ENCODE measurements around the gene UBE3B.

Gene UBE3B

DNA sequence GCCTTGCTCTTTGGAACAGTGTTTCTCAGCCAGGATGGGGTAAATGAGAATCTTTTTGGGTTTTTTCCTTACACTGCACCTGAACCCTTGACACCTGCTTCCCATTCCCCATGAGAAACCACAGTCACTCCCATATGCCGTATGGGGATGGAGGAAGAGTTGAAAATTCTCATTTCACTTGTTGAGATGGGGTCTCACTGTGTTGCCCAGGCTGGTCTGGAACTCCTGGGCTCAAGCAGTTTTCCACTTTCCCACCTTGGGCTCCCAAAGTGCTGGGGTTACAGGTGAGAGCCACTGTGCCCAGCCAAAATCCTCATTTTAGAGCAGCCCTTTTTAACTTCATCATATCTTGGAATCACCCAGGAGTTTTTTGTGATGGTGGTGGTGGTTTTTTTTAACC lies 99.9 kb downstream of the UBE3B start:
- Histone ChIP-seq H3K36me3 (ENCODE audit: control insufficient read depth in 1 of 2, insufficient read depth in 2 of 2, low read depth in 1 of 2, low read length in 2 of 2) (peaks cover 45 to 60% of the 10 kb centered on the region in 2 experiments), H3K9ac (ENCODE audit: low read length) (no peak overlapping the region), H2BK15ac (ENCODE audit: low read depth, poor library complexity, severe bottlenecking) (no peak overlapping the region), H4K91ac (ENCODE audit: low read length) (no peak overlapping the region), H4K8ac (ENCODE audit: low read length) (no peak overlapping the region), H3K4ac (ENCODE audit: low read depth in 1 of 2, low read length in 2 of 2) (no peak overlapping the region), H3K4me3 (ENCODE audit: insufficient read depth in 1 of 2, low read depth in 1 of 2, low read length in 2 of 2) (no peak overlapping the region), H3K27ac (ENCODE audit: low read length, poor library complexity, severe bottlenecking) (no peak overlapping the region), H2BK120ac (ENCODE audit: low read depth, low read length) (no peak overlapping the region), H2AK5ac (ENCODE audit: low read length, severe bottlenecking) (no peak overlapping the region), H2AFZ (ENCODE audit: low read depth, low read length) (no peak overlapping the region), H3K4me2 (ENCODE audit: low read length, poor library complexity, severe bottlenecking) (no peak overlapping the region), H3K18ac (ENCODE audit: low read depth in 1 of 2, low read length in 2 of 2) (no peak overlapping the region), H3K23ac (ENCODE audit: low read length in 2 of 2) (no peak overlapping the region), H3K79me1 (replicated peaks; ENCODE audit: low read length, poor library complexity, severe bottlenecking) (peaks cover 26% of the 10 kb centered on the region), H3K14ac (ENCODE audit: low read length in 2 of 2) (no peak overlapping the region), H3K9me3 (ENCODE audit: control insufficient read depth, low read length) (no peaks in the 10 kb centered on the region), H3K4me1 (ENCODE audit: control insufficient read depth, insufficient read depth, low read depth, low read length) (peaks cover 6% of the 10 kb centered on the region), H3K27me3 (ENCODE audit: control insufficient read depth in 1 of 2, insufficient read depth in 1 of 2, low read length in 2 of 2) (no peaks in the 10 kb centered on the region), H2BK12ac (ENCODE audit: low read length in 2 of 2) (no peak overlapping the region), H2BK5ac (ENCODE audit: low read depth, low read length, poor library complexity, severe bottlenecking) (no peak overlapping the region)
- 100% methylated on average over 1 of the region's 1 CpG for WGBS
- no peak for DNase-seq

DNA sequence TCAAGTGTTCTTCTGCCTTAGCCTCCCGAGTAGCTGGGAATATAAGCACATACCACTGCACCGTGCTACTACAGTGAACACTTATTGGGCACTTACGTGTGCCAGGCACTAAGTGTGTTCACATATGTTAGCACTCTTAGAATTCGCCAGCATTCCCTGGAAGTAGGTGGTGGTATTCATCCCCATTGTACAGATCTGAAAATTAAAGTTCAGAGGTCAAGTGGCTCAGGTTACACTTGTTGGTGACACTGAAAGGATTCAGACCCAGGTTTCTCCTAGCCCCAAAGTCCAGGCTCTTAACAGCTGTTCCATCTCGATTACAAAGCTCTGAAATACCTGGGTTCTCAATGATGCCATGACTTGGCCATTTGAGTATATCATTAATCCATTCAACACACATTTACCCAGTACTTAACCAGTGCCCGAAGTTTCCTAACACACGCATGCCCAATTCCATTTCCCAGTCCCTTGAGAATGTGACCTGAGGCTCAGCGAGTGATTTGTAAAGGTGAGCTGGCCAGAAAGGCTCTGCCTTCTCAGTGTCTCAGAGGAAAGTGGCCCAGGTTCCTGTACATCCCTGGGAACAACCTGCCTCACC lies 101.0 kb downstream of the UBE3B start:
- Histone ChIP-seq H3K36me3 (ENCODE audit: control insufficient read depth in 1 of 2, insufficient read depth in 2 of 2, low read depth in 1 of 2, low read length in 2 of 2) (peaks cover 50 to 60% of the 10 kb centered on the region in 2 experiments), H3K27me3 (ENCODE audit: control insufficient read depth in 1 of 2, insufficient read depth in 1 of 2, low read length in 2 of 2) (no peaks in the 10 kb centered on the region), H3K9me3 (ENCODE audit: control insufficient read depth, low read length) (no peaks in the 10 kb centered on the region), H3K9ac (ENCODE audit: low read length) (no peak overlapping the region), H3K18ac (ENCODE audit: low read depth in 1 of 2, low read length in 2 of 2) (no peak overlapping the region), H4K8ac (ENCODE audit: low read length) (no peak overlapping the region), H2AFZ (ENCODE audit: low read depth, low read length) (no peak overlapping the region), H2BK120ac (ENCODE audit: low read depth, low read length) (no peak overlapping the region), H3K14ac (ENCODE audit: low read length in 2 of 2) (no peak overlapping the region), H2AK5ac (ENCODE audit: low read length, severe bottlenecking) (no peak overlapping the region), H3K4me1 (ENCODE audit: control insufficient read depth, insufficient read depth, low read depth, low read length) (peaks cover 1% of the 10 kb centered on the region), H3K4me2 (ENCODE audit: low read length, poor library complexity, severe bottlenecking) (no peak overlapping the region), H3K23ac (ENCODE audit: low read length in 2 of 2) (no peak overlapping the region), H2BK12ac (ENCODE audit: low read length in 2 of 2) (no peak overlapping the region), H3K4ac (ENCODE audit: low read depth in 1 of 2, low read length in 2 of 2) (no peak overlapping the region), H4K91ac (ENCODE audit: low read length) (no peak overlapping the region), H2BK5ac (ENCODE audit: low read depth, low read length, poor library complexity, severe bottlenecking) (no peak overlapping the region), H3K79me1 (replicated peaks; ENCODE audit: low read length, poor library complexity, severe bottlenecking) (peaks cover 24% of the 10 kb centered on the region), H3K4me3 (ENCODE audit: insufficient read depth in 1 of 2, low read depth in 1 of 2, low read length in 2 of 2) (no peak overlapping the region), H2BK15ac (ENCODE audit: low read depth, poor library complexity, severe bottlenecking) (no peak overlapping the region), H3K27ac (ENCODE audit: low read length, poor library complexity, severe bottlenecking) (no peak overlapping the region)
- DNase-seq = no peak
- WGBS = 97% methylated on average over 8 of the region's 8 CpGs

DNA sequence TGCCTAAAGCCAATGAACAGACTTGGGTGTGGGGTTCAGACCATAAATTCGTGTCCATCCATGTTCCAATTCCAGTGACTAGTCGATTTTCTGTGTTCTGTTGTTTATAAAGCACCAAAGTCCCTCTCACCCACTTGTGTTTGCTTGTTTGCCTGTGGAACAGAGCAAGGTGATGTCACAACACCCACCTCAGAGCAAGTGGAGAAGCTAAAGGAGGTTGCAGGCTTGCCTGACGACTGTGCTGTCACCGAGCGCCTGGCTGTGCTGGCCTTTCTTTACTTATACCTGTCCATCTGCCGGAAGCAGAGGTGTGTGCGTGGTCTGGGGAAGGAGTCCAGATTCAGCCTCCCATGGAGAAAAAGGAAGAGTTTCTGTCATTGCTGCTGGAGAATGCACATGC lies 102.2 kb downstream of the UBE3B start:
- no peak overlapping the region for H3K27ac ChIP-seq (ENCODE audit: low read length, poor library complexity, severe bottlenecking)
- H3K4me1 ChIP-seq (ENCODE audit: control insufficient read depth, insufficient read depth, low read depth, low read length) = peaks cover 1% of the 10 kb centered on the region
- no peak overlapping the region for H4K8ac ChIP-seq (ENCODE audit: low read length)
- no peak overlapping the region for H3K9ac ChIP-seq (ENCODE audit: low read length)
- H3K14ac ChIP-seq (ENCODE audit: low read length in 2 of 2) = no peak overlapping the region
- DNase-seq = no peak
- no peak overlapping the region for H3K18ac ChIP-seq (ENCODE audit: low read depth in 1 of 2, low read length in 2 of 2)
- H2BK12ac ChIP-seq (ENCODE audit: low read length in 2 of 2) = no peak overlapping the region
- H3K4ac ChIP-seq (ENCODE audit: low read depth in 1 of 2, low read length in 2 of 2) = no peak overlapping the region
- no peak overlapping the region for H2BK15ac ChIP-seq (ENCODE audit: low read depth, poor library complexity, severe bottlenecking)
- H3K79me1 ChIP-seq (replicated peaks; ENCODE audit: low read length, poor library complexity, severe bottlenecking) = peaks cover 18% of the 10 kb centered on the region
- H4K91ac ChIP-seq (ENCODE audit: low read length) = no peak overlapping the region
- H2AK5ac ChIP-seq (ENCODE audit: low read length, severe bottlenecking) = no peak overlapping the region
- H3K23ac ChIP-seq (ENCODE audit: low read length in 2 of 2) = peak overlapping the region in 1 of 2 experiments; percentile 64
- WGBS = 92% methylated on average over 7 of the region's 7 CpGs
- no peak overlapping the region for H2BK120ac ChIP-seq (ENCODE audit: low read depth, low read length)
- H3K36me3 ChIP-seq (ENCODE audit: control insufficient read depth in 1 of 2, insufficient read depth in 2 of 2, low read depth in 1 of 2, low read length in 2 of 2) = peaks cover 50 to 70% of the 10 kb centered on the region in 2 experiments
- H3K4me2 ChIP-seq (ENCODE audit: low read length, poor library complexity, severe bottlenecking) = no peak overlapping the region
- no peaks in the 10 kb centered on the region for H3K9me3 ChIP-seq (ENCODE audit: control insufficient read depth, low read length)
- H3K4me3 ChIP-seq (ENCODE audit: insufficient read depth in 1 of 2, low read depth in 1 of 2, low read length in 2 of 2) = no peak overlapping the region
- H2BK5ac ChIP-seq (ENCODE audit: low read depth, low read length, poor library complexity, severe bottlenecking) = no peak overlapping the region
- no peaks in the 10 kb centered on the region for H3K27me3 ChIP-seq (ENCODE audit: control insufficient read depth in 1 of 2, insufficient read depth in 1 of 2, low read length in 2 of 2)
- H2AFZ ChIP-seq (ENCODE audit: low read depth, low read length) = no peak overlapping the region

DNA sequence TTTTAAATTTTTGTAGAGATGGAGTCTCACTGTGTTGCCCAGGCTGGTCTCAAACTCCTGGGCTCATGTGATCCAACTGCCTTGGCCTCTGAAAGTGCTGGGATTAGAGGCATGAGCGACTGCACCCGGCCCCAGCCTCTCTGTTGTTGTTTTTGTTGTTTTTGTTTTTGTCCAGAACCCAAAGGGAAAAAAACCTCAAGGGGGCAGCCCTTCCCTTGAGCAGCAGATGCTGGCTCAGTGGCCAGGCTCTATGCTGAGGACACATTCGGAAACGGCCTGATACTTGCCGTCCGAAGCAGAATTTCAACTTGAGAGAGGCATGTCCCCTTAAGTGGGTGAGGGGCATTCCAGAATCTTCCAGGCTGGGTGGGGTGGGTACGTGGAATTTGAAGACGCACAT lies 102.8 kb downstream of the UBE3B start:
- Histone ChIP-seq H3K27ac (ENCODE audit: low read length, poor library complexity, severe bottlenecking) (no peak overlapping the region), H3K4ac (ENCODE audit: low read depth in 1 of 2, low read length in 2 of 2) (no peak overlapping the region), H2BK5ac (ENCODE audit: low read depth, low read length, poor library complexity, severe bottlenecking) (no peak overlapping the region), H4K91ac (ENCODE audit: low read length) (no peak overlapping the region), H4K8ac (ENCODE audit: low read length) (no peak overlapping the region), H2BK15ac (ENCODE audit: low read depth, poor library complexity, severe bottlenecking) (no peak overlapping the region), H3K4me2 (ENCODE audit: low read length, poor library complexity, severe bottlenecking) (no peak overlapping the region), H2BK12ac (ENCODE audit: low read length in 2 of 2) (no peak overlapping the region), H3K79me1 (replicated peaks; ENCODE audit: low read length, poor library complexity, severe bottlenecking) (peaks cover 15% of the 10 kb centered on the region), H3K9me3 (ENCODE audit: control insufficient read depth, low read length) (no peaks in the 10 kb centered on the region), H3K23ac (ENCODE audit: low read length in 2 of 2) (no peak overlapping the region), H3K14ac (ENCODE audit: low read length in 2 of 2) (no peak overlapping the region), H2AFZ (ENCODE audit: low read depth, low read length) (no peak overlapping the region), H3K36me3 (ENCODE audit: control insufficient read depth in 1 of 2, insufficient read depth in 2 of 2, low read depth in 1 of 2, low read length in 2 of 2) (peaks cover 50 to 70% of the 10 kb centered on the region in 2 experiments), H3K27me3 (ENCODE audit: control insufficient read depth in 1 of 2, insufficient read depth in 1 of 2, low read length in 2 of 2) (no peaks in the 10 kb centered on the region), H3K4me1 (ENCODE audit: control insufficient read depth, insufficient read depth, low read depth, low read length) (no peaks in the 10 kb centered on the region), H3K9ac (ENCODE audit: low read length) (no peak overlapping the region), H2BK120ac (ENCODE audit: low read depth, low read length) (no peak overlapping the region), H2AK5ac (ENCODE audit: low read length, severe bottlenecking) (no peak overlapping the region), H3K18ac (ENCODE audit: low read depth in 1 of 2, low read length in 2 of 2) (no peak overlapping the region), H3K4me3 (ENCODE audit: insufficient read depth in 1 of 2, low read depth in 1 of 2, low read length in 2 of 2) (no peak overlapping the region)
- no peak for DNase-seq
- WGBS = 91% methylated on average over 8 of the region's 8 CpGs

Measured in mesenchymal stem cell (in vitro differentiated cells and primary cell).